GM18870 (cell line): ENCODE measurements around the gene MBLAC1.

Experiments
- ATAC-seq: cut with Tn5 transposase; IDR thresholded peaks from one replicate; pipeline ENCODE4 v1.9.1; 2021; ENCODE audit warnings: moderate library complexity; ENCODE audit not compliant: unreplicated experiment

MBLAC1 gene, protein sequence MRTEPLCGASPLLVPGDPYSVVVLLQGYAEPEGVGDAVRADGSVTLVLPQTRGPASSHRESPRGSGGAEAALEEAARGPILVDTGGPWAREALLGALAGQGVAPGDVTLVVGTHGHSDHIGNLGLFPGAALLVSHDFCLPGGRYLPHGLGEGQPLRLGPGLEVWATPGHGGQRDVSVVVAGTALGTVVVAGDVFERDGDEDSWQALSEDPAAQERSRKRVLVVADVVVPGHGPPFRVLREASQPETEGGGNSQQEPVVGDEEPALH

GRCh38 chr7:100126931-100127865 is at the start of gene MBLAC1:
Gene MBLAC1, plus strand, starts transcription at chr7:100126967. Its CDS starts 429 bp downstream, at chr7:100127396.
- peak; percentile 44 for ATAC-seq

- ATAC-seq = no peak
Observed at GRCh38 chr7:100077205-100077604, 49.6 kb upstream of the MBLAC1 start.

DNA sequence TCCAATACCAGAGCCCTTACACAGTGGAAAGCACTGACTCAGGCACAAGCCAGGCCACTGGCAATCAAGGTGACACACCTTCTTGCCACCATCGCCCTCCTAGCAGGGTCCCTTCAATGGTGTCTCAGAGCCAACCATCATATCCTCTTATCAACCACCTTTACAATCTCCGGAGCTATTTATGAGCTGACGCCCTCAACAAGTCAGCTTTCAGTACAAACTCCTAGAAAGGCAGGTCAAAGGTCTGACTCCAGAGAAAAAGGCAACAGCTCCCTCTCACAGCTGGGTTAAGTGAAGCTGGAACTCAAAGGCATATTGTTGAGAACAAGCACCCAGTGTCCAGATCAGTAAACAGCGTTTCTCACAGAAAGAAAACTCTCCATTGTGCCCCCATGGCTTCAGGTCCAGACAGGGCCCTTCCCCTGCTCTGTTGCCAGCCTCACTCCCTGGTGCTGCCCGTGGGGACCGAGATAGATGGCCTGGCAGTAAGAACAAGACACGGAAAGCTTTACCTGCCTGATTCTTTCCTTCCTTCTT is 47.7 kb upstream of the MBLAC1 start:
- ATAC-seq = no peak

- no peak for ATAC-seq
Observed at GRCh38 chr7:100080907-100081534, 45.7 kb upstream of the MBLAC1 start.

- peak; percentile 79 for ATAC-seq
Observed at GRCh38 chr7:100081535-100082102, 45.1 kb upstream of the MBLAC1 start, which contains the start of gene ZNF3. Gene ZNF3, minus strand, starts transcription at chr7:100081723. Its CDS starts 4,366 bp downstream, at chr7:100077357.

GRCh38 chr7:100082978-100083377 is 43.8 kb upstream of the MBLAC1 start:
- no peak for ATAC-seq

DNA sequence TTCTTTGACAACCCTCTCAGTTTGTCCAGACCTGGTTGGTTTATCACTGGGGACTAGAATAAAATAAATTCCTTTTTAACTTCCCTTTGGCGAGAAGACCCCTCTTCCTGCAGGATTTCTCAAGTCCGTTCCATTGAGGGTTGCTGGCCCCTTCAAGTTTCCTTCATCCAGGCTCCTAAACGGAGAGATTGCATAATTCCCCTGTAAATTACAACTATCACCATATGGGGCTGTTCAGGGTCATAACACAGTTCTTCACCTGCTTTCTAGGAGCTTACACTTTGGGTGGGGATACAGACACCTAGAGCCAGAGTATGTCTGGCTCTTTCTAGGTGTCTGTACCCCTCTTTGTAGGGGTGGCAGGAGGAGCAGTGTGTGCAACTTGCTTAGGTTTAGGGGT is 41.3 kb upstream of the MBLAC1 start:
- ATAC-seq = no peak

DNA sequence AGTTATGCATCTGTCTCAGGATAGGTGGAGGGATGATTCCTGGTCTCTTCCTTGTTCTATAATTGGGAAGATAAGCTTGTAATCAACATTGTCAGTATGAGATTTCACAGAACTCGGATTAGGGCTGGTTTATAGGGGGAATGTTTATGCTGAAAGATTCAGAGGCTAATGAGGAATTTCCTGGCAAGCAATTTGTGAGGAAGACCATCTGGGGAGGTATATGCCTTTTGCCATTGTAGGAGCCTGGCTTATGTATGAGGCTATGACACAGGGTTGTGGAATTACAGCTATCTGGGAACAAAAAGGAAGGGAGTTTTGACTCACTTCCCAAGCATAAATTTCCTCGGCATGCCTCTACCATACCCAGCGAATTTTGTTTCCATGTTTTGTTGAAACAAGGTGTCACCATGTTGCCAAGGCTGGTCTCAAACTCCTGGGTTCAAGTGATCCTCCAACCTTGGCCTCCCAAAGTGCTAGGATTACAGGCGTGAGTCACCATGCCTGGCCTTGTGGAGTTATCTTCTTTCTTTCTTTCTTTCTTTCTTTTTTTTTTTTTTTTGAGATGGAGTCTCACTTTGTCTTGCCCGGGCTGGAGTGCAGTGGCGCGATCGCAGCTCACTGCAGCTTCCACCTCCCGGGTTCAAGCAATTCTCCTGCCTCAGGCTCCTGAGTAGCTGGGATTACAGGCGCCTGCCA is 39.6 kb upstream of the MBLAC1 start:
- ATAC-seq = no peak

DNA sequence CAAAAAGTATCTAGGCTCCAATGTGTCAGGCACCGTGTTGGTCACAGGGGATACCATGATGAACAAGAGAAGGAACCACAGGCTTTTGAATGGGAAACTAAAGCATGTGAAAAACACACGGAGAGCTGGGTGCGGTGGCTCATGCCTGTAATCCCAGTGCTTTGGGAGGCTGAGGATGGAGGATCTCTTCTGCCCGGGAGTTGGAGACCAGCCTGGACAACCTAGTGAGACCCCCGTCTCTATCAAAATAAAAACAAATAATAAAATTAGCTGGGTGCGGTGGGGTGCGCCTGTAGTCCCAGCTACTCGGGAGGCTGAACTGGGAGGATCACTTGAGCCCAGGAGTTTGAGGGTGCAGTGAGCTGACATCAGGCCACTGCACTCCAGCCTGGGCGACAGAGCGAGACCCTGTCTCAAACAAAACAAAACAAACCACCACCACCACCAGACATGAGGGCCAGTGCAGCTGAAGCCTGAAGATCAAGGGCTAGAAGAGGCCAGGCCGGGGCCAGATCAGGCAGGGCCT is 38.6 kb upstream of the MBLAC1 start:
- ATAC-seq = no peak

DNA sequence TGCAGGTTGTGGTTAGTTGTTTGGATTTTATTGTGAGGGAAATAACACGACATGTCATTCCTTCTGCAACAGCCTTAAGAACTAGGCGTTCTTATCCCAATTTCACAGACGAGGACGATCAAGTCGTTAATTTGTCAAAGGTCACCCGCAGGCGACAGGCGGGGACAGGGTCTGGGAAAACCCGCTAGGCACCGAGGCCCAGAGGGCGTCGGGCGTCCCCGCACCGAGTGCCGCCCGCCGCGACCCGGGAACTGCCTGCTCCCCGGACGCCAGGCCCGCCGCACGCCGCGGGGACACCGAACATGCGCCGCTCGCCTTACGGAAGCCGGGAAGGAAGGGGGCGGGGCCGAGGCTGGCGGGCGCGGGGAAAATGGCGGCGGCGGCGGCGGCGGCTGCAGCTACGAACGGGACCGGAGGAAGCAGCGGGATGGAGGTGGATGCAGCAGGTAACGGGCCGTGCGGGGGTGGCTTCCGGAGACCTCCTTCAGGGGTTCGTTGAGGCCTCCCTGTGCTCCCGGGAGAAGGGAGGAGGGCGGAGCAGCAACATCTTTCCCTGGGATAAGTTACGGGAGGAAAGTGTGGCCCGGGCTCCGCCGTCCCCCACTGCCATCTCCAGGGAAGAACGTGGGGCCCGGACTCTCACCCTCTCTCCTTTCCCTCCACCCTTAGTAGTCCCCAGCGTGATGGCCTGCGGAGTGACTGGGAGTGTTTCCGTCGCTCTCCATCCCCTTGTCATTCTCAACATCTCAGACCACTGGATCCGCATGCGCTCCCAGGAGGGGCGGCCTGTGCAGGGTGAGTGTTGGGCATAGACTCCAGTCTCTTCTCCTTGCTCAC is 37.9 kb upstream of the MBLAC1 start, which contains the start of gene COPS6:
TSS of gene COPS6 (plus strand) at position 349 of the 837 bp plus-strand sequence. CDS start at position 371, 22 bp downstream.
- no peak for ATAC-seq

GRCh38 chr7:100089458-100090196 is 37.1 kb upstream of the MBLAC1 start:
- no peak for ATAC-seq

GRCh38 chr7:100090527-100091410 is 36.0 kb upstream of the MBLAC1 start:
- no peak for ATAC-seq

DNA sequence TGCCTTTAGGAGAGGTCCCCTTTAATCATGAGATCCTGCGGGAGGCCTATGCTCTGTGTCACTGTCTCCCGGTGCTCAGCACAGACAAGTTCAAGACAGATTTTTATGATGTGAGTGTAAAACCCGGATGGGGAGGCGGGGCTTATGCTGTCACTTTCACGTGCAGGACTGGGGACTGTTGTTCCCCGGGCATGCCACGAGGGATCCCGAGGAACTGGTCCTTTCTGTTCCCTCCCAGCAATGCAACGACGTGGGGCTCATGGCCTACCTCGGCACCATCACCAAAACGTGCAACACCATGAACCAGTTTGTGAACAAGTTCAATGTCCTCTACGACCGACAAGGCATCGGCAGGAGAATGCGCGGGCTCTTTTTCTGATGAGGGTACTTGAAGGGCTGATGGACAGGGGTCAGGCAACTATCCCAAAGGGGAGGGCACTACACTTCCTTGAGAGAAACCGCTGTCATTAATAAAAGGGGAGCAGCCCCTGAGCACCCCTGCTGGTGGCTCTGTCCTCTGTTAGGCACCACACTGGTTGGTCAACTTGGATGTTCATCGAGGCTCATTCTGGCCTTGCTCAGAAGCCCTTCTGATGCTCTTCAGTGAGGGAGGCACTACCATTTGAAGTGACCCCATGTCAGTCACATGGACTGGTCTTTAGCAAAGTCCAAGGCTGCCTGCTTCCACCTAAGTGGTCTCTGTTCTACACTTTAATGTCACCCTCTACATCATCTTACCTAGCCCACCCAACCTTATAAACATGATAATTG is 35.2 kb upstream of the MBLAC1 start:
- ATAC-seq = no peak

- no peak for ATAC-seq
Observed at GRCh38 chr7:100093054-100093453, 33.7 kb upstream of the MBLAC1 start.

- ATAC-seq = no peak
Observed at GRCh38 chr7:100093498-100093897, 33.3 kb upstream of the MBLAC1 start.

DNA sequence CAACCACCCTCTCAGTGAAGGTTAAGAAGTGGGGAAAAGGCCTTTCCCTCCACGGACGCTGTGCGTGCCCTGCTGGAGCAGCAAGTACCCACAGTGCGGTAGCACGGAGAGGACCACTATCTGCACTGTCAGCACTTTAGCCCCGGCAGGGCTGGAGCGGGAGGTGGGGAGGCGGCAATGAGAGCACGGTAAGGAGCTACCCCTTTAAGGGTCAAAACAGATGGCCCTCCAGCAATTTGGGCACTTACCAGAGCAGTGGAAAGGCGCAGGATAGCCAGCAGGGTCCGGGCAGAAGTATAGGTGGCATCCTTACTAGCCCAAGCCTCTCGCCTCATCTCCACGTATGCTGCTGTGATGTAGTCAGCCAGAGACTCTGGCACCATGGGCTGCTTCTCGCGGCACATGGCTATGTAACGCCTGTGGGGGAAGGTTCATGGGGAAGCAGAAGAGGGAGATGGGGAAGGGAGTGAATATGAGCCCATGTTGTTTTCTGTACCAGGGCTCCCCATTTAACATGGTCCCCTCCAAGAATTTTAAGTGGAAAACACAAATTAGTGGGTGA is 32.8 kb upstream of the MBLAC1 start:
- ATAC-seq = no peak
